GM21390 (cell line): Measurements from ENCODE around the gene MDM2.
A peak's percentile ranks its signal among the peaks of the same experiment; 100 is the strongest.
"Not testable (repeated sequence)": the region's sequence is repeated elsewhere in the genome, so short reads cannot be mapped to it uniquely, and the experiment has no call there.

ENCODE experiments used
- ATAC-seq: cut with Tn5 transposase; IDR thresholded peaks from one replicate; pipeline ENCODE4 v1.9.1; 2021; ENCODE audit not compliant: unreplicated experiment

MDM2 gene

DNA sequence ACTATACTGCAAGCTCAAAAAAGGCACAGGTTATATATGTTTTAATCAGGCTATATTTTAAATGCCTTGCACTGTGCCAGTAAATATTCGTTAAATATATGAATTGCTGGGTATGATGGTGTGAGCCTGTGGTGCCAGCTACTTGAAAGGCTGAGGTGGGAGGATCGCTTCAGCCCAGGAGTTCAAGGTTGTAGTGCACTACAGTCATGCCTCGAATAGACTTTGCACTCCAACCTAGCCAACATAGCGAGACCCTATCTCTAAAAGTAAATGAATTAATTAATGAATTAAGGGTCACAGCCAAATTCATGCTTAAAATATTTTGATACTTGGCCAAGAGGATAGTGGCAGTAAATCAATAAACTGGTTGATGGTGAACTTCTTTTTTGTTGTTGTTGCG, 22.2 kb upstream of the MDM2 start:
- ATAC-seq = no peak

DNA sequence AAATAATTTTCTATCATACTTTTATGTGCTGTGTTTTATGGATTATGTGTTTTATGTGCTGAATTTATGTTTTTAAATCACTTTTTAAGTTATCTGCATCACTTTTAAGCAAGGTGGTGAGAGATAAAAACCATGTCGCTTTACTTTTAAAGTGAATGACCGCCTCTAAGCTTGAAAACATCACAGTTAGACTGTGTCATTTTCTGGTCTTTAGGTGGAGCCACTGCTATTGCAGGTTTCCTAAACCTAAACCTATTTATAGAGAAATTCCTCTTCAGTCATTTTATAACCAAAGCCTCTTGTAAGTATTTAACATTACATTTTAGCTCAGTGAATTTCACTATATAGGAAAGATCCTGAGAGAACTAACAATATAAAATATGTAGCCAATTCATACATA, 21.0 kb upstream of the MDM2 start:
- ATAC-seq = no peak

DNA sequence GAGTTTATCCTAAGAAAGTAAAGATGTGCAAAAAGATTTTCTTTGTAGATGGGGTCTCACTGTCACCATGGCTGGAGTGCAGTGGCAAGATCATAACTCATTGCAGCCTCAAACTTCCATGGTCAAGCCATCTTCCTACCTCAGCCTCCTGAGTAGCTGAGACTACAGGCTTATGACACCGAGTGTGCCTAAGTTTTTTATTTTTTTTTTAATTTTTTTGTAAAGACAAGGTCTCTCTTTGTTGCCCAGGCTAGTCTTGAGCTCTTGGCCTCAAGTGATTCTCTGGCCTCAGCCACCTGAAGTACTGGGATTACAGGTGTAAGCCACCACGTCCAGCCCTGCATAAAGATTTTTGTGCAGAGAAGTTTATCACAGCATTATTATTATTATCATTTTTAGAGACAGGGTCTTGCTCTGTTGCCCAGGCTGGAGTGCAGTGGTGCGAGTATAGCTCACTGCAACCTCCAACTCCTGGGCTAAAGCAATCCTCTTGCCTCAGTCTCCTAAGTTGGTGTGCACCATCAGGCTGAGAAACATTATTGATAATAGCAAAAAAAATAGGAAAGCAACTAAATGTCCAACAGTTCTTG, 19.3 kb upstream of the MDM2 start:
- ATAC-seq = no peak

DNA sequence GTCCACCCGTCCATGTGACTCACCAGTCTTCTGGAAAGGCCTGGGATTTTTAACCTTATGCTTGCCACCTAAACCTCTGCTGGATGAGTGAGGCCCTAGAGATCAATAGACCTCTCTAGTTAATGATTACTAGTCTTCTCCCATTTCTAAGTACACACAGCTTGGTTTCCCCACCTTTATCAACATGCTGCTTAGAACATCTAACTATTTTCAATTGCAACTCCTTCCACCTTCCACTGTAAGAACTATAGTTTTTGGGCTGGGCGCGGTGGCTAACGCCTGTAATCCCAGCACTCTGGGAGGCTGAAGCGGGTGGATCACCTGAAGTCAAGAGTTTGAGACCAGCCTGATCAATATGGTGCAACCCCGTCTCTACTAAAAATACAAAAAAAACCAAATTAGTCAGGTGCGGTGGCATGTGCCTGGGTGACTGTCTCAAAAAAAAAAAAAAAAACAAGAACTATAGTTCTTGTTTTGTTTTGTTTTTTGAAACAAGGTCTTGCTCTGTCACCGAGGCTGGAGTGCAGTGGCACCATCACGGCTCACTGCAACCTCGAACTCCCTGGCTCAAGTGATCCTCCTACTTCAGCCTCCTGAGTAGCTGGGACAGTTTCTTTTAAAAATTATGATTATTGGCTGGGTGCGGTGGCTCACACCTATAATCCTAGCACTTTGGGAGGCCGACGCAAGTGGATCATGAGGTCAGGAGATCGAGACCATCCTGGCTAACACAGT, 18.7 kb upstream of the MDM2 start:
- no peak for ATAC-seq

DNA sequence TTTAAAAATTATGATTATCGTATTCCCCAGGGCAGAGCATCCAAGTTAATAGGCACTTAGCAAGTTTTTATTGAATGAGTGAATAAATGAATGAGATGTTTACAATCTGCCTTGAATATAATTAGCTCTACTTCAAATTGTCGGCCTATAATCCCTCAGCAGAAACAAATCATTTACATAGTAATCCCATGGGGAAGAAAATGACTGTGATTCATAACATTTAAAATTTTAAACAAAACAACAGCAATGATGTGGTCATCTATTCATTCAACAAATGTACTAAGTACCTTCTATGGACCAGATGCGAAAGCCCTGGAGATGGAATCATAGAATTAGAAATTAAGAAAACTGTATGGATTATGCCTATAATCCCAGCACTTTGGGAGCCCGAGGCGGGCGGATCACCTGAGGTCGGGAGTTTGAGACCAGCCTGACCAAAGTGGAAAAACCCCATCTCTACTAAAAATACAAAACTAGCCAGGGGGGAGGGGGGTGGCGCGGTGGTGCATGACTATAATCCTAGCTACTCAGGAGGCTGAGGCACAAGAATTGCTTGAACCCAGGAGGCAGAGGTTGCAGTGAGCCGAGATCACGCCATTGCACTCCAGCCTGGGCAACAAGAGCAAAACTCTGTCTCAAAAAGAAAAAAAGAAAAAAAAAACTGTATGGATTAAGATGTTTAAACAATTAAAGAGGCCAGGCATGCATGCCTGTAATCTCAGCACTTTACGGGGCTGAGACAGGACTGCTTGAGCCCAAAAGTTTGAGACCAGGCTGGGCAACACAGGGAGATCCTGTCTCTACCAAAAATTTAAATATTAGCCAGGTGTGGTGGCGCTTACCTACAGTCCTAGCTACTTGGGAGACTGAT, 17.7 kb upstream of the MDM2 start:
- ATAC-seq = no peak

DNA sequence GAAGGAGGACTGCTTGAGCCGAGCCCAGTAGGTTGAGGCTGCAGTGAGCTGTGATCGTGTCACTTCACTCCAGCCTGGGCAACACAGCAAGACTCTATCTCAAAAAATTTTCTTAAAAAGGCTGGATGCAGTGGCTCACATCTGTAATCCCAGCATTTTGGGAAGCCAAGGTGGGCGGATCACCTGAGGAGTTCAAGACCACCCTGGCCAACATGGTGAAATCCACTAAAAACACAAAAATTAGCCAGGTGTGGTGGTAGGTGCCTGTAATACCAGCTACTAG, 17.1 kb upstream of the MDM2 start:
- no peak for ATAC-seq

DNA sequence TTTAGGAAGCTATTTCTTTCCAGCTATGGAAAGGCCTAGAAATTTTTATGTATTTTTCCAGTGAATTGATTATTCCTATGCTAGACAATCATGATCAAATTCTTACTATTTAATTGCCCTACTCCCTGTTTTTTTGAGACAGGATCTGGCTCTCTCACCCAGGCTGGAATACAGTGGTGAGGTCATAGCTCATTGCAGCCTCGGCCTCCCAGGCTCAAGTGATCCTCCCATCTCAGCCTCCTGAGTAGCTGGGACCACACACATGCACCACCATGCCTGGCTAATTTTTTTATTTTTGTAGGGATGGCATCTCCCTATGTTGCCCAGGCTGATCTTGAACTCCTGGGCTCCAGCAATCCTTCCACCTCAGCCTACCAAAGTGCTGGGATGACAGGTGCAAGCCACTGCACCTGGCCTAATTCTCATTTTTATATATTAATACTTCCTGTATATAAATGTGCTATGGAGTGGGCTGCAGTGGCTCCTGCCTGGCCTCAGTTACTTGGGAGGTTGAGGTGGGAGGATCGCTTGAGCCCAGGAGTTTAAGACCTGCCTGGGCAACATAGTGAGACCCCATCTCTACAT, 16.0 kb upstream of the MDM2 start:
- ATAC-seq = no peak

DNA sequence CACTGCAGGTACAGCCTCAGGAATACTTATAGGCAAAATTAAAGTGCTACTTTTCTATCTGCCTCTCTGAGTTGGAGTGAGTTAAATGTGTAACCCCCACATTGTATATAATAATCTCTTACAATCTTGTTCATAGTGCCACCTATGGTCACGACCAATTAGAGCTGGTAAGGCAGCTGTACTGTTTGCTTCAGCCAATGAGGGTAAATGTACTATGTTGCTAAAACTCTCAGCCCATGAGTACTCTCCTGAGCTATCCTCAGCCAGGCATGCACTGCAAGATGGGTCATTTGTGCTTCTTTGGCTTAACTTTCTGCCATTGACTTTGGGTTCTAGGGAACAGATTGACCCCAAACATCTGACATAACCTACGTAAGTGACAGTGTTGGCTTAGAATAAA, 15.0 kb upstream of the MDM2 start:
- ATAC-seq = peak; percentile 93

DNA sequence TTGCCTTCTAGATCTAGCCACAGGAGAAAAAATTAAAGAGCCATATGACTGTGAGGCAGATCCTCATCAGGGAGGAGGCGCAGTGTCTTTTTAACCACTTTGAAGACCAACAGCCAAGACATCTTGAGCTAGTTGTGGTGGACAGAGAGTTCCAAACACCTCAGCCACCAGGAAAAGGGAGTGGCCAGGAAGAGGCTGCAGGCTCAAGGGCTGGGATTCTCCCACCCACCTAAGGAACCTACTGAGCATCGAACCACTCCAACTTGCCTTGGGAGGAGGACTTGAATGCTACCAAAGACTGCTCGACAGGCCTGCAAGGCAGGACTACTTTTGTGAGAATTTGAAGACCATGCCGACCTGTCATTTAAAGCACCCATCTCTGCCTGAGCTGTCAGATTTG, 14.5 kb upstream of the MDM2 start:
- no peak for ATAC-seq

DNA sequence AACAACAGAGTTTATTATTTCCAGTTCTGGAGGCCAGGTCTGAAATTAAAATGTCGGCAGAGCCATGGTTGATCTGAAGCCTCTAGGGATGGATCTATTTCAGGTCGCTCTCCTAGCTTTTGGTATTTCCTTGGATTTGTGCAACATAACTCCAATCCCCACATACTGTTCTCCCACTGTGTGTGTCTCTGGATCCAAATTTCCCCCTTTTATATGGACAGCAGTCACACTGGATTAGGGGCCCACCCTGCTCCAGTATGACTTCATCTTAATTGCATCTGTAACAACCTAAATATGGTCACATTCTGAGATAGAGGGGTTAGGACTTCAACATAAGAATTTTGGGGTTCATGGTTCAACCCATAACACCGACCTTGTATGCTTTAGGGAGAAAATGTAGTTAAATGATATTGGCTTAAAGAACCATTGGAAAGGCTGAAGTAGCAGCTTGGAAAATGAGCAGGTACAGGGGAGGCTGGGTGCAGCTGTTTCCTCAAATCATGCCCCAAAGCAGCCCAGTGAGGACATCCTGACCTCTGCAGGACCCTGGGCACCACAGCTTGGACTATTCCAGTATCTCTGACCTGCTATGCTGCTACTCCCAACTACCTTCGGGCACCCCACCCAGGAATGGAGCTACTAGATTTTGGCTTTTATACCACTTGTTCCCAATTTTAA, 13.9 kb upstream of the MDM2 start:
- ATAC-seq = no peak

DNA sequence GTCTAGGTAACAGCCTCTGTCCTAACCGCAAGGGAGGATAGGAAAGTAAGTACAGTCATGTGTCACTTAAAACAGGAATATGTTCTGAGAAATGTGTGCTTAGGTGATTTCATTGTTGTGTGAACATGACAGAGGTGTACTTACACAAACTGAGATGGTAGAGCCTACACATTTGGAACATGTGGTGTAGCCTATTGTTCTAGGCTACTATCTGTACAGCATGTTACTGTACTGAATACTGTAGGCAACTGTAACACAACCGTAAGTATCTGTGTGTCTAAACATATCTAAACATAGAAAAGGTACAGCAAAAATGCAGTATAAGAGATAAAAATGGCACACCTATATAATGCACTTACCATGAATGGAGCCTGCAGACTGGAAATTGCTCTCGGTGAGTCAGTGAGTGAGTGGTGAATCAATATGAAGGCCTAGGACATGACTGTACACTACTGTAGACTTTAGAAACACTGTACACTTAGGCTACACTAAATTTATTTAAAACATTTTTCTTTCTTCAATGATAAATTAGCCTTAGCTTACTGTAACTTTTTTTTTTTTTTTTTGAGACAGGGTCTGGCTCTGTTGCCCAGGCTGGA, 13.2 kb upstream of the MDM2 start:
- ATAC-seq = no peak

DNA sequence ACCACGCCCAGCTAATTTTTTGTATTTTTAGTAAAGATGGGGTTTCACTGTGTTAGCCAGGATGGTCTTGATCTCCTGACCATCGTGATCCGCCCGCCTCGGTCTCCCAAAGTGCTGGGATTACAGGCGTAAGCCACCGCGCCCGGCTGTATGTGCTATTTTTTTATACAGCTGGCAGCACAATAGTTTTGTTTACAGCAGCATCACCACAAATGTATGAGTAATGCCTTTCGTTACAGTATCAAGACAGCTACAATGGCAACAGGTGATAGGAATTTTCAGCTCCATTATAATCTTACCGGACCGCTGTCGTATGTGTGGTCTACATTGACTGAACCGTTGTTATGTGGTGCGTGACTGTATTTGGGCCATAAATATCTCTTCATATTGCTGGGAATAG, 11.6 kb upstream of the MDM2 start:
- ATAC-seq = no peak

DNA sequence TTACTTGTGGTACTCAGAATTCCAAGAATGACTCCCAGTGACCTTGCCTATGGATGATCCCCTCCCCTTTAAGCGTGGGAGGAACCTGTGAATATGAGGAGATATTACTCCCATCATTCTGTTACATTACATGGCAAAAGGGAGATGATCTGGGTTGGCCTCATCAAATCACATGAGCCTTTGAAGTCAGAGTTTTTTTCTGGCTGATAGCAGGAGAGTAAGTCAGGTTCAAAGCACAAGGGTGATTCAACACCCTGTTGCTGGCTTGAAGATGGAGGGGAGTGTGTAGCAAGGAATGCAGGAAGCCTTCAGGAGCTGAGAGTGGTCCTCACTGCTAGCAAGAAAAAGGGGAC, 9.1 kb upstream of the MDM2 start:
- ATAC-seq = no peak

DNA sequence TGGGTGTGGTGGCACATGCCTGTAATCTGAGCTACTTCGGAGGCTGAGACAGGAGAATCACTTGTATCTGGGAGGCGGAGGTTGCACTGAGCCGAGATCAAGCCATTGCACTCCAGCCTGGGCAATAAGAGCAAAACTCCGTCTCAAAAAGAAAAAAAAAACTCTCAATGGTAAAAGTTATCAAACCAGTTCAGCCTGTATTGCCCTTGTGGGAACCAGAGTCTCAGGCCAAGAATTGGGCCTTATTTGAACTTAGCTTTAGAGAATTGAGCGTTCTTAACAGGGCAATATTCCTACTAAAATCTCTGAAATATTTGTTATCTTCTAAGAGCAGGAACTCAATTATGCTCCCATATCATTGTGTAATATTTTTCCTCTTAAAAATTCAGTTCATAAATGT, 7.7 kb upstream of the MDM2 start:
- ATAC-seq = no peak

DNA sequence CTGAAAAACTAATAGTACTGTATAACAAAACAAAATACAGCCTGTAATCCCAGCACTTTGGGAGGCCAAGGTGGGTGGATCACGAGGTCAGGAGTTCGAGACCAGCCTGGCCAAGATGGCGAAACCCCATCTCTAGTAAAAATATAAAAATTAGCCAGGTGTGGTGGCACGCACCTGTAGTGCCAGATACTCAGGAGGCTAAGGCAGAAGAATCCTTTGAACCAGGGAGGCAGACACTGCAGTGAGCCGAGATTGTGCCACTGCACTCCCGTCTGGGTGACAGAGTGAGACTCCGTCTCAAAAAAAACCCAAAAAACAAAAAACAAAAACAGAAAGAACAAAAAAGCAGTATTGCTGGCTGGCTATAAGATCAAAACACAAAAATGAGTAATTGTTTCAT, 6.9 kb upstream of the MDM2 start:
- ATAC-seq = not testable (repeated sequence)

DNA sequence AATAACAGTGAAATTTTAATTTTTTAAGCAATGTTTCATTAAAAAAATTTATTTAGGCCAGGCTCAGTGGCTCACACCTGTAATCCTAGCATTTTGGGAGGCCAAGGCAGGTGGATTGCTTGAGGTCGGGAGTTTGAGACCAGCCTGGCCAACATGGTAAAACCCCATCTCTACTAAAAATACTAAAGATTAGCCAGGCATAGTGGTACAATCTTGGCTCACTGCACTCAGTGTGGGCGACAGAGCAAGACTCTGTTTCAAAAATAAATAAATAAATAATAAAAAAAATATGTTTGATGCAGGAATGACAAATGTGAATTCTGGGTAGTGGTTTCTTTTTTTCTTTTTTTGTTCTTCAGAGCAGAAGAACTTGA, 5.6 kb upstream of the MDM2 start:
- not testable (repeated sequence) for ATAC-seq

DNA sequence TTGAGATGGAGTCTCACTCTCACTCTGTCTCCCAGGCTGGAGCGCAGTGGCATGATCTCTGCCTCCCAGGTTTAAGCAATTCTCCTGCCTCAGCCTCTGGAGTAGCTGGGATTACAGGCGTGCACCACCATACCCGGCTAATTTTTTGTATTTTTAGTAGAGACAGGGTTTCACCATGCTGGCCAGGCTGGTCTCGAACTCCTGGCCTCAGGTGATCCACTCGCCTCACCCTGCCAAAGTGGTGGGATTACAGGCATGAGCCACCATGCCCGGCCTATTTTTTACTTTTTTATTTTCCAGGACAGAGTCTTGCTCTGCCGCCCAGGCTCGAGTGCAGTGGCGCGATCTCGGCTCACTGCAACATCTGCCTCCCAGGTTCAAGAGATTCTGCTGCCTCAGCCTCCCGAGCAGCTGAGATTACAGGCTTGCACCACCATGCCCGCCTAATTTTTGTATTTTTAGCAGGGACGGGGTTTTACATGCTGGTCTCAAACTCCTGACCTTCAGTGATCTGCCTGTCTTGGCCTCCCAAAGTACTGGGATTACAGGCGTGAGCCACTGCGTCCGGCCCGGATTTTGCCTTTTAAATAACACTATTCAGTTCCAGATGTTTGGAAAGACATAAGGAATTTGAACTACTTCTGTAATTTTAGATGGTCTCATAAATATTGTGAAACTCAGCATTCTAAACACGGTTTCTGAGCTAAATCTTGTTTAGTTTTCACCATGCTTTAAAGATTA, 4.9 kb upstream of the MDM2 start:
- not testable (repeated sequence) for ATAC-seq

DNA sequence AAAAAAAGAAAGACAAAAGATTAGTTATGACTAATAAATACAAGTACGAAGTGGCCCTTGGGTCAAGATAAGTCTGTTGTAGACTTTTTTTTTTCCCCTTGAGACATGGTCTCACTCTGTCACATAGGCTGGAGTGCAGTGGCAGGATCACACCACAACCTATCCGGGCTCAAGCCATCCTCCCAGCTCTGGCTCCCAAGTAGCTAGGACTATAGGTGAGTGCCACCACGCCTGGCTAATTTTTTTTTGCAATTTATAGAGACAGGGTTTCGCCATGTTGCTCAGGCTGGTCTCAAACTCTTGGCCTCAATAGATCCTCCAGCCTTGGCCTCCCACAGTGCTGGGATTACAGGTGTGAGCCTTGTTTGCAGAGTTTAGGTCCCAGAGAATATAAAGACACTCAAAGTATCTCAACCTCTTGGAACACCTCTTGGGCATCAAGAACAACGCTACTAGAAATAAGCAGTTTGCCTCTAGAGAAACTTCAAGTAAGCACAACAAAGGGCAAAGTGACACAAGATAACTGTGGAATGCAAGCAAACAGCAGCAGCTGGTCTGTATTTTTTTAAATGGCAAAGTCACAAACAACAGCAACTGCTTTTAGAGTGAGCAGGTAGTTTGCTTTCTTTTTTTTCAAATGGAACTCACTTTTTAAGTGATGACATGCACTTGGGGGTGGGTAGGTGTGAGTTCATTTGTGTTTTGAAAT, 3.9 kb upstream of the MDM2 start:
- ATAC-seq = no peak

DNA sequence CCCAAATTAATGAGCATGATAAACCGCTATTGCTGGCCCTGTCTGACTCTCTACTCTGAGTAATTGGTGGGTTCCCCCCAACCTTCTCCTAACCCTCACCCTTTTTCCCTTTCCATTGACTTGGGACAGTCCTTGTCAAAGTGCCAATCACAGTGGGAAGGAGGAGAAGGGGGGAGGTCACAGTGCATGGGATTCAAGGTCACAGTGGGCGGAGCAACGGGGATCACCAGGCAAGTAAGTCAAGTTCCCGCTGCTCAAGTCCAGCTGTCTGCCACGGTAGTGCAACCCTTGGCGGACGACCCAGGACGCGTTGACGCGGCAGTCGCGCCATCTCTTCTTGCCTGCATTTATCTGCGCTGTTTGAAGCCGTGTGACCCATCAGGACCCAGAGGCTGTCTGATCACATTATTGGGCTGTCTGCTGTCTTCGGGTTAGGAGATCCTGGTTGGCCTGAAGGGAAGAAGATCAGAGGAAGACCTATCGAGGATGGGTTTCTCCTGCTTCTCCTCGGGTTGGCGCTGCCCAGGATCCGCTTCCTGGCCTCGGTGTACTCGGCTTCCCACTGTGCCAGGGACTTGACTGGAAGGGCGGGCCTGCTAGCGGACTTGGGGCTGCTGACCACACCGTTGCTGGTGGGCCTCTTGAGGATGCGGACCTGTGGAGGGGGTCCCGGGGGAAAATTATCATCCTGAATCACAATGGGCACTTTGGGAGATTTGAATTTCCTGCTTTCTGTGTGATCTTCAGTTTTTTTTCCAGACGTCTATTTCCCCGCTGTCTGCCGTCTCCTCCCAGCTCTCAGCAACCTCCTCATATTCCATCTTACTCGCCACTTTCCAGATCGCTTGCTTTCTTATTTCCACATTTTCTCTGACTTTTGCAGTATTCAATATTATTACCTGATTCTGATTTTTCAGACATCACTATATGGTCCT, 3.1 kb upstream of the MDM2 start:
- ATAC-seq = no peak
